ENCODE results near the gene LDLRAP1.

DNA sequence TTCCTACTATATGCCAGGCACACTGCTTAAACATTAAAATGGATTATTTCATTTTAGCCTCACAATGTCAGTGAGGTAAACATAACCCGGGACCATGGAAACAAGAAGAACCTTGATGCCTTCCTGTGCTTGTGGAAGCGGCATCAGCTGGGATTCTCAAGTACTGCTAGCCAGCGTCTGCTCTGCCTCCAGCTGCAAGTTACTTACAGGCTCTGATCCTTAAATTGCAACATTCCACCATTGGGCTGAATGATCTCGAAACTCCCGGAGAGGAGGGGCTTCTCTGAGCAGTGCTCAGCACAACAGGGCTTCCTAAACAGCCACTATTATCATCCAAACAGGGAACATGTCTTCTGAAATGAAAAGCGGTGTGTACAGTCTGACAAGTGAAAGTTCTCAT is 66.5 kb downstream of the LDLRAP1 start:
- TF ChIP-seq, protein P1, sequence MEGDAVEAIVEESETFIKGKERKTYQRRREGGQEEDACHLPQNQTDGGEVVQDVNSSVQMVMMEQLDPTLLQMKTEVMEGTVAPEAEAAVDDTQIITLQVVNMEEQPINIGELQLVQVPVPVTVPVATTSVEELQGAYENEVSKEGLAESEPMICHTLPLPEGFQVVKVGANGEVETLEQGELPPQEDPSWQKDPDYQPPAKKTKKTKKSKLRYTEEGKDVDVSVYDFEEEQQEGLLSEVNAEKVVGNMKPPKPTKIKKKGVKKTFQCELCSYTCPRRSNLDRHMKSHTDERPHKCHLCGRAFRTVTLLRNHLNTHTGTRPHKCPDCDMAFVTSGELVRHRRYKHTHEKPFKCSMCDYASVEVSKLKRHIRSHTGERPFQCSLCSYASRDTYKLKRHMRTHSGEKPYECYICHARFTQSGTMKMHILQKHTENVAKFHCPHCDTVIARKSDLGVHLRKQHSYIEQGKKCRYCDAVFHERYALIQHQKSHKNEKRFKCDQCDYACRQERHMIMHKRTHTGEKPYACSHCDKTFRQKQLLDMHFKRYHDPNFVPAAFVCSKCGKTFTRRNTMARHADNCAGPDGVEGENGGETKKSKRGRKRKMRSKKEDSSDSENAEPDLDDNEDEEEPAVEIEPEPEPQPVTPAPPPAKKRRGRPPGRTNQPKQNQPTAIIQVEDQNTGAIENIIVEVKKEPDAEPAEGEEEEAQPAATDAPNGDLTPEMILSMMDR (IDR thresholded peaks at IDR 0.05; ENCODE audit: low read depth, low read length, poor library complexity, severe bottlenecking) = no peak
- TF ChIP-seq EZH2phosphoT487 (IDR thresholded peaks at IDR 0.05; ENCODE audit: borderline replicate concordance, low read length) = no peak

All from DOHH2 (cell line).